Measurements from ENCODE around the gene DLGAP1.

GRCh38 chr18:4241090-4241617 lies 214.0 kb downstream of the DLGAP1 start:
- TF ChIP-seq SUZ12 (IDR thresholded peaks at IDR 0.05) = no peak
- TF ChIP-seq CTBP1 (IDR thresholded peaks at IDR 0.05; ENCODE audit: borderline replicate concordance) = no peak
- no peak for TF ChIP-seq FOXK2 (IDR thresholded peaks at IDR 0.05)
- no peak for TF ChIP-seq HDGF (IDR thresholded peaks at IDR 0.05; ENCODE audit: borderline replicate concordance)
- no peak for TF ChIP-seq BHLHE40 (IDR thresholded peaks at IDR 0.05; ENCODE audit: borderline replicate concordance)
- no peak for TF ChIP-seq SP1 (IDR thresholded peaks at IDR 0.05)
- no peak for TF ChIP-seq FOXM1 (IDR thresholded peaks at IDR 0.05; ENCODE audit: borderline replicate concordance)
- TF ChIP-seq ELF4 (IDR thresholded peaks at IDR 0.05) = no peak
